DMS79 (cell line): ENCODE measurements around the gene VAMP4.
A peak's percentile ranks its signal among the peaks of the same experiment; 100 is the strongest.

ENCODE experiments used
- DNase-seq: peaks from one replicate; lab custom pipeline; 2025; lab: John Stamatoyannopoulos, UW

The VAMP4 gene

GRCh38 chr1:171741872-171742576, at the start of gene VAMP4:
Gene VAMP4 (minus strand): TSS chr1:171742065. CDS start chr1:171738414, 3,651 bp downstream.
- DNase-seq: peak; percentile 75

GRCh38 chr1:171790318-171790717, 48.5 kb upstream of the VAMP4 start:
- no peak for DNase-seq

- no peak for DNase-seq
Observed at GRCh38 chr1:171788696-171789095, 46.8 kb upstream of the VAMP4 start.

GRCh38 chr1:171787686-171788480, 46.0 kb upstream of the VAMP4 start:
- DNase-seq: no peak

GRCh38 chr1:171786534-171786933, 44.7 kb upstream of the VAMP4 start:
- no peak for DNase-seq

GRCh38 chr1:171785766-171786165, 43.9 kb upstream of the VAMP4 start:
- DNase-seq: no peak

GRCh38 chr1:171784784-171785183, 42.9 kb upstream of the VAMP4 start:
- DNase-seq: no peak

- DNase-seq: no peak
Observed at GRCh38 chr1:171783816-171784530, 42.1 kb upstream of the VAMP4 start.

- DNase-seq: peak; percentile 99
Observed at GRCh38 chr1:171781176-171781875, 39.5 kb upstream of the VAMP4 start, which contains the start of gene METTL13. Gene METTL13 (plus strand): TSS chr1:171781660. CDS start chr1:171781968, 308 bp downstream.

- DNase-seq: no peak
Observed at GRCh38 chr1:171780583-171781175, 38.8 kb upstream of the VAMP4 start.

GRCh38 chr1:171772312-171772711, 30.4 kb upstream of the VAMP4 start:
- DNase-seq: no peak

- DNase-seq: no peak
Observed at GRCh38 chr1:171769754-171770153, 27.9 kb upstream of the VAMP4 start.

GRCh38 chr1:171769171-171769570, 27.3 kb upstream of the VAMP4 start:
- DNase-seq: no peak

- no peak for DNase-seq
Observed at GRCh38 chr1:171763764-171764163, 21.9 kb upstream of the VAMP4 start.

- no peak for DNase-seq
Observed at GRCh38 chr1:171762143-171762563, 20.3 kb upstream of the VAMP4 start.

- no peak for DNase-seq
Observed at GRCh38 chr1:171758011-171758410, 16.1 kb upstream of the VAMP4 start.

GRCh38 chr1:171756856-171757255, 15.0 kb upstream of the VAMP4 start:
- no peak for DNase-seq

- no peak for DNase-seq
Observed at GRCh38 chr1:171754971-171755370, 13.1 kb upstream of the VAMP4 start.

GRCh38 chr1:171754353-171754705, 12.5 kb upstream of the VAMP4 start:
- no peak for DNase-seq

GRCh38 chr1:171753685-171754352, 12.0 kb upstream of the VAMP4 start:
- DNase-seq: no peak

- DNase-seq: no peak
Observed at GRCh38 chr1:171753182-171753581, 11.3 kb upstream of the VAMP4 start.
